K562 (cell line): Measurements from ENCODE around the gene FGGY. TPM values are rescaled to one million over a fixed set of nuclear protein-coding genes. Genes with fewer than 3 reads are reported as not detected.

ENCODE experiments used
- BMI1 ChIP-seq: fragments of 150-350 bp; IDR thresholded peaks from 2 replicates; pipeline ENCODE4 v1.6.1; 2014; ENCODE audit warnings: low read length
- DIDO1 ChIP-seq: fragments of 450-650 bp; IDR thresholded peaks from 2 replicates; pipeline ENCODE4 v1.6.1; 2016; ENCODE audit warnings: low read depth, missing biosample characterization, missing genetic modification characterization
- HDAC1 ChIP-seq, 2 experiments: fragments of 450-650 bp; IDR thresholded peaks; 2 replicates each; pipeline ENCODE4 v1.6.1; 2016 to 2017; ENCODE audit warnings: inconsistent platforms in 1 of 2, mild to moderate bottlenecking in 1 of 2, moderate library complexity in 1 of 2
- STAT5A ChIP-seq: IDR thresholded peaks from 2 replicates; pipeline ENCODE4 v1.6.1; 2012; ENCODE audit warnings: low read length, inconsistent platforms, borderline replicate concordance
- ZNF134 ChIP-seq: fragments of 250-450 bp; sonication (Bioruptor Pico); conservative IDR thresholded peaks from 2 replicates; pipeline ENCODE4 v1.4.0; 2020
- ZNF24 ChIP-seq: fragments of 450-650 bp; IDR thresholded peaks from 2 replicates; pipeline ENCODE4 v1.6.1; 2016
- ZNF274 ChIP-seq: IDR thresholded peaks from 2 replicates; pipeline ENCODE4 v1.6.1; 2011; ENCODE audit warnings: low read depth, mild to moderate bottlenecking, low read length, moderate library complexity, borderline replicate concordance
- polyA plus RNA-seq, 8 experiments: library from polyadenylated mRNA; depleted of rRNA in 4 of 8; stranded (reverse) in 5 of 8; unstranded in 3 of 8; fragments of >200 nt; fragmentation: Nextera tagmentation in 2 of 8; fragmentation: Illumina TruSeq in 1 of 8; extraction: Ambion mirVana in 2 of 8; extraction: Trizol in 1 of 8; gene quantifications; 2 replicates each; pipeline versions ENCODE4 v1.2.1 to v1.2.3, GENCODE V29; 2011 to 2014; ENCODE audit warnings: inconsistent platforms in 1 of 8, missing spikeins in 1 of 8
- total RNA-seq, 7 experiments: library from RNA; depleted of rRNA in 6 of 7; stranded (reverse); fragments of >200 nt in 6 of 7; fragmentation: Illumina TruSeq in 2 of 7; extraction: Trizol in 2 of 7; gene quantifications; 2 replicates each; pipeline versions ENCODE4 v1.2.1 to v1.2.3, GENCODE V29; 2011 to 2021; ENCODE audit warnings: low replicate concordance in 1 of 7
- TF ChIP-seq, protein P1 (sequence below): fragments of 450-650 bp; formaldehyde crosslinking; IDR thresholded peaks from 2 replicates; pipeline ENCODE4 v1.4.0; 2022; ENCODE audit warnings: missing genetic modification characterization
- TF ChIP-seq, protein P2 (sequence below): fragments of 200-800 bp; sonication (Bioruptor generic); IDR thresholded peaks from 2 replicates; pipeline ENCODE4 v1.6.1; 2017; ENCODE audit warnings: missing genetic modification characterization, missing compliant biosample characterization
- TF ChIP-seq, protein P3 (sequence below): sonication (generic); formaldehyde crosslinking; IDR thresholded peaks from 2 replicates; pipeline ENCODE4 v1.8.1; 2023; ENCODE audit warnings: mild to moderate bottlenecking, missing genetic modification reagents
- TF ChIP-seq, protein P4 (sequence below): sonication (generic); formaldehyde crosslinking; IDR thresholded peaks from 2 replicates; pipeline ENCODE4 v1.8.0; 2022; ENCODE audit warnings: missing genetic modification reagents, mild to moderate bottlenecking, borderline replicate concordance
- TF ChIP-seq, protein P5 (sequence below): fragments of 200-800 bp; sonication (Bioruptor generic); IDR thresholded peaks from 2 replicates; pipeline ENCODE4 v1.6.1; 2017; ENCODE audit warnings: missing genetic modification characterization, missing compliant biosample characterization
- TF ChIP-seq, protein P6 (sequence below): fragments of 450-650 bp; formaldehyde crosslinking; IDR thresholded peaks from 2 replicates; pipeline ENCODE4 v1.4.0; 2020; ENCODE audit warnings: mild to moderate bottlenecking, moderate library complexity
- TF ChIP-seq, protein P7 (sequence below): sonication (generic); formaldehyde crosslinking; IDR thresholded peaks from 2 replicates; pipeline ENCODE4 v1.8.0; 2023; ENCODE audit warnings: mild to moderate bottlenecking, missing genetic modification reagents

The FGGY gene
- total and polyA plus RNA-seq, 9 of the 15 experiments (the other 6 are each of a cell fraction or from before 2014, with no cell fraction given) = 9.7 to 19.2 (median 12.6) TPM

DNA sequence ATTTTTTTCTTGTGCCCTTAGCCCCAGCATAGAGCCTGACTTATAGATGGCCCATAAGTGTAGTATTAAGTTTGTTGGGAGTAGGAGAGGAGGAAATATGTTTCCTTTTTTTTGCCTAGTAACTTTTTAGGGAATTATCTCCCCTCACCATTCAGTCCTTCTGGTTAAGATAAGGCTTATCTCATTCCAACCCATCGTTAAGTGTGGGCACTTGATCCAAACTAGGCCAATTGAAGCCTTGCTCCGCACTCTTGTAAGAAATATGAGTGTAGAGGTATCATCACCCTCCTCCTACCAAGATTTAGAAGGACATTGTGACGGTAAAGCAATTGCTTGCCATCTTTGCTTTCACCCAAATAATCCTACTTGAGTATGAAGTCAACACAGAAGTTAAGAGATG, 8.8 kb upstream of the FGGY start (continued):
- TF ChIP-seq, protein P1, sequence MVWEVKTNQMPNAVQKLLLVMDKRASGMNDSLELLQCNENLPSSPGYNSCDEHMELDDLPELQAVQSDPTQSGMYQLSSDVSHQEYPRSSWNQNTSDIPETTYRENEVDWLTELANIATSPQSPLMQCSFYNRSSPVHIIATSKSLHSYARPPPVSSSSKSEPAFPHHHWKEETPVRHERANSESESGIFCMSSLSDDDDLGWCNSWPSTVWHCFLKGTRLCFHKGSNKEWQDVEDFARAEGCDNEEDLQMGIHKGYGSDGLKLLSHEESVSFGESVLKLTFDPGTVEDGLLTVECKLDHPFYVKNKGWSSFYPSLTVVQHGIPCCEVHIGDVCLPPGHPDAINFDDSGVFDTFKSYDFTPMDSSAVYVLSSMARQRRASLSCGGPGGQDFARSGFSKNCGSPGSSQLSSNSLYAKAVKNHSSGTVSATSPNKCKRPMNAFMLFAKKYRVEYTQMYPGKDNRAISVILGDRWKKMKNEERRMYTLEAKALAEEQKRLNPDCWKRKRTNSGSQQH (CRISPR knock-in tag) = no peak
- no peak for TF ChIP-seq BMI1
- TF ChIP-seq, protein P2, sequence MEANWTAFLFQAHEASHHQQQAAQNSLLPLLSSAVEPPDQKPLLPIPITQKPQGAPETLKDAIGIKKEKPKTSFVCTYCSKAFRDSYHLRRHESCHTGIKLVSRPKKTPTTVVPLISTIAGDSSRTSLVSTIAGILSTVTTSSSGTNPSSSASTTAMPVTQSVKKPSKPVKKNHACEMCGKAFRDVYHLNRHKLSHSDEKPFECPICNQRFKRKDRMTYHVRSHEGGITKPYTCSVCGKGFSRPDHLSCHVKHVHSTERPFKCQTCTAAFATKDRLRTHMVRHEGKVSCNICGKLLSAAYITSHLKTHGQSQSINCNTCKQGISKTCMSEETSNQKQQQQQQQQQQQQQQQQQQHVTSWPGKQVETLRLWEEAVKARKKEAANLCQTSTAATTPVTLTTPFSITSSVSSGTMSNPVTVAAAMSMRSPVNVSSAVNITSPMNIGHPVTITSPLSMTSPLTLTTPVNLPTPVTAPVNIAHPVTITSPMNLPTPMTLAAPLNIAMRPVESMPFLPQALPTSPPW (CRISPR knock-in tag) = peak; percentile 55; the same call in 1 of the 2 replicates
- TF ChIP-seq, protein P3, sequence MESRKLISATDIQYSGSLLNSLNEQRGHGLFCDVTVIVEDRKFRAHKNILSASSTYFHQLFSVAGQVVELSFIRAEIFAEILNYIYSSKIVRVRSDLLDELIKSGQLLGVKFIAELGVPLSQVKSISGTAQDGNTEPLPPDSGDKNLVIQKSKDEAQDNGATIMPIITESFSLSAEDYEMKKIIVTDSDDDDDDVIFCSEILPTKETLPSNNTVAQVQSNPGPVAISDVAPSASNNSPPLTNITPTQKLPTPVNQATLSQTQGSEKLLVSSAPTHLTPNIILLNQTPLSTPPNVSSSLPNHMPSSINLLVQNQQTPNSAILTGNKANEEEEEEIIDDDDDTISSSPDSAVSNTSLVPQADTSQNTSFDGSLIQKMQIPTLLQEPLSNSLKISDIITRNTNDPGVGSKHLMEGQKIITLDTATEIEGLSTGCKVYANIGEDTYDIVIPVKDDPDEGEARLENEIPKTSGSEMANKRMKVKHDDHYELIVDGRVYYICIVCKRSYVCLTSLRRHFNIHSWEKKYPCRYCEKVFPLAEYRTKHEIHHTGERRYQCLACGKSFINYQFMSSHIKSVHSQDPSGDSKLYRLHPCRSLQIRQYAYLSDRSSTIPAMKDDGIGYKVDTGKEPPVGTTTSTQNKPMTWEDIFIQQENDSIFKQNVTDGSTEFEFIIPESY = no peak
- TF ChIP-seq, protein P4, sequence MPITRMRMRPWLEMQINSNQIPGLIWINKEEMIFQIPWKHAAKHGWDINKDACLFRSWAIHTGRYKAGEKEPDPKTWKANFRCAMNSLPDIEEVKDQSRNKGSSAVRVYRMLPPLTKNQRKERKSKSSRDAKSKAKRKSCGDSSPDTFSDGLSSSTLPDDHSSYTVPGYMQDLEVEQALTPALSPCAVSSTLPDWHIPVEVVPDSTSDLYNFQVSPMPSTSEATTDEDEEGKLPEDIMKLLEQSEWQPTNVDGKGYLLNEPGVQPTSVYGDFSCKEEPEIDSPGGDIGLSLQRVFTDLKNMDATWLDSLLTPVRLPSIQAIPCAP = no peak
- no peak for TF ChIP-seq ZNF134
- TF ChIP-seq ZNF24 = peak; percentile 27; the same call in 1 of the 2 replicates
- no peak for TF ChIP-seq DIDO1
- peak in 1 of 2 experiments; percentile 67; a peak in 2 of 4 replicates for TF ChIP-seq HDAC1 (IDR thresholded peaks at IDR 0.05)
- TF ChIP-seq, protein P5, sequence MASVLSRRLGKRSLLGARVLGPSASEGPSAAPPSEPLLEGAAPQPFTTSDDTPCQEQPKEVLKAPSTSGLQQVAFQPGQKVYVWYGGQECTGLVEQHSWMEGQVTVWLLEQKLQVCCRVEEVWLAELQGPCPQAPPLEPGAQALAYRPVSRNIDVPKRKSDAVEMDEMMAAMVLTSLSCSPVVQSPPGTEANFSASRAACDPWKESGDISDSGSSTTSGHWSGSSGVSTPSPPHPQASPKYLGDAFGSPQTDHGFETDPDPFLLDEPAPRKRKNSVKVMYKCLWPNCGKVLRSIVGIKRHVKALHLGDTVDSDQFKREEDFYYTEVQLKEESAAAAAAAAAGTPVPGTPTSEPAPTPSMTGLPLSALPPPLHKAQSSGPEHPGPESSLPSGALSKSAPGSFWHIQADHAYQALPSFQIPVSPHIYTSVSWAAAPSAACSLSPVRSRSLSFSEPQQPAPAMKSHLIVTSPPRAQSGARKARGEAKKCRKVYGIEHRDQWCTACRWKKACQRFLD (CRISPR knock-in tag) = no peak
- TF ChIP-seq STAT5A = peak; percentile 58; the same call in 1 of the 2 replicates
- TF ChIP-seq, protein P6, sequence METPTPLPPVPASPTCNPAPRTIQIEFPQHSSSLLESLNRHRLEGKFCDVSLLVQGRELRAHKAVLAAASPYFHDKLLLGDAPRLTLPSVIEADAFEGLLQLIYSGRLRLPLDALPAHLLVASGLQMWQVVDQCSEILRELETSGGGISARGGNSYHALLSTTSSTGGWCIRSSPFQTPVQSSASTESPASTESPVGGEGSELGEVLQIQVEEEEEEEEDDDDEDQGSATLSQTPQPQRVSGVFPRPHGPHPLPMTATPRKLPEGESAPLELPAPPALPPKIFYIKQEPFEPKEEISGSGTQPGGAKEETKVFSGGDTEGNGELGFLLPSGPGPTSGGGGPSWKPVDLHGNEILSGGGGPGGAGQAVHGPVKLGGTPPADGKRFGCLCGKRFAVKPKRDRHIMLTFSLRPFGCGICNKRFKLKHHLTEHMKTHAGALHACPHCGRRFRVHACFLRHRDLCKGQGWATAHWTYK (CRISPR knock-in tag) = 0 out of 2 replicates have a peak, but pooled peaks have one; percentile 31
- TF ChIP-seq, protein P7, sequence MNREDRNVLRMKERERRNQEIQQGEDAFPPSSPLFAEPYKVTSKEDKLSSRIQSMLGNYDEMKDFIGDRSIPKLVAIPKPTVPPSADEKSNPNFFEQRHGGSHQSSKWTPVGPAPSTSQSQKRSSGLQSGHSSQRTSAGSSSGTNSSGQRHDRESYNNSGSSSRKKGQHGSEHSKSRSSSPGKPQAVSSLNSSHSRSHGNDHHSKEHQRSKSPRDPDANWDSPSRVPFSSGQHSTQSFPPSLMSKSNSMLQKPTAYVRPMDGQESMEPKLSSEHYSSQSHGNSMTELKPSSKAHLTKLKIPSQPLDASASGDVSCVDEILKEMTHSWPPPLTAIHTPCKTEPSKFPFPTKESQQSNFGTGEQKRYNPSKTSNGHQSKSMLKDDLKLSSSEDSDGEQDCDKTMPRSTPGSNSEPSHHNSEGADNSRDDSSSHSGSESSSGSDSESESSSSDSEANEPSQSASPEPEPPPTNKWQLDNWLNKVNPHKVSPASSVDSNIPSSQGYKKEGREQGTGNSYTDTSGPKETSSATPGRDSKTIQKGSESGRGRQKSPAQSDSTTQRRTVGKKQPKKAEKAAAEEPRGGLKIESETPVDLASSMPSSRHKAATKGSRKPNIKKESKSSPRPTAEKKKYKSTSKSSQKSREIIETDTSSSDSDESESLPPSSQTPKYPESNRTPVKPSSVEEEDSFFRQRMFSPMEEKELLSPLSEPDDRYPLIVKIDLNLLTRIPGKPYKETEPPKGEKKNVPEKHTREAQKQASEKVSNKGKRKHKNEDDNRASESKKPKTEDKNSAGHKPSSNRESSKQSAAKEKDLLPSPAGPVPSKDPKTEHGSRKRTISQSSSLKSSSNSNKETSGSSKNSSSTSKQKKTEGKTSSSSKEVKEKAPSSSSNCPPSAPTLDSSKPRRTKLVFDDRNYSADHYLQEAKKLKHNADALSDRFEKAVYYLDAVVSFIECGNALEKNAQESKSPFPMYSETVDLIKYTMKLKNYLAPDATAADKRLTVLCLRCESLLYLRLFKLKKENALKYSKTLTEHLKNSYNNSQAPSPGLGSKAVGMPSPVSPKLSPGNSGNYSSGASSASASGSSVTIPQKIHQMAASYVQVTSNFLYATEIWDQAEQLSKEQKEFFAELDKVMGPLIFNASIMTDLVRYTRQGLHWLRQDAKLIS (CRISPR knock-in tag) = no peak
- TF ChIP-seq ZNF274 = no peak
